GM18511 (cell line): ENCODE data around the gene CHST11.

Source experiments
- ATAC-seq: cut with Tn5 transposase; IDR thresholded peaks from one replicate; pipeline ENCODE4 v1.9.1; 2021; ENCODE audit warnings: mild to moderate bottlenecking, moderate library complexity; ENCODE audit not compliant: unreplicated experiment

CHST11 gene

DNA sequence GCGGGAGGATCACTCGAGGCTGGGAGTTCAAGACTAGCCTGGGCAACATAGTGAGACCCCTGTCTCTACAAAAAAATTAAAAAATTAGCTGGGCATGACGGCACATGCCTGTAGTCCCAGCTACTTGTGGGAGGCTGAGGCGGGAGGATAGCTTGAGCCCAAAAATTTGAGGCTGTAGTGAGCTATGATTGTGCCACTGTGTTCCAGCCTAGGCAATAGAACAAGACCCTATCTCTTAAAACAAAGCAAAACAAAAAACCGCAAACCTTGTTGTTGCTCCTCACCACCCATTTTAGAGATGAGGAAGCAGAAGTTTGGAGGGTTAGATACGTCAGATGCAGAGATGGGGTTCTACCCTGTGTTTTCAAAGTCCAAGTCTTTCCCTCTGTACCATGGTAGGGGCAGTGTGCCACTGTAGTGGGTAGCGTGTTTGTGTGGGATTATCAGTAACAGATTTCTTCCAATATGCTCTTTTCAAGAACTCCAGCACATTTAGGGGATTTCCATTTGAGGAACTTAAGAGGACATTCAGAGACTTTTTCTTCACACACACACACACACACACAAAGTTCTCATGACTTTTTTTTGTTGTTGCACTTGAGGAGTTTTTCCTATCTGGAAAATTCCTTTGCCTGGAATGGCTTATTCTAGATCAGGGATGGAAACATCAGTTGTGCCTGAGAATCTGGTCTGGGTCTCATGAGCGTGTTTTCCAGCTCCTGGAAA lies 186.5 kb downstream of the CHST11 start:
- no peak for ATAC-seq

DNA sequence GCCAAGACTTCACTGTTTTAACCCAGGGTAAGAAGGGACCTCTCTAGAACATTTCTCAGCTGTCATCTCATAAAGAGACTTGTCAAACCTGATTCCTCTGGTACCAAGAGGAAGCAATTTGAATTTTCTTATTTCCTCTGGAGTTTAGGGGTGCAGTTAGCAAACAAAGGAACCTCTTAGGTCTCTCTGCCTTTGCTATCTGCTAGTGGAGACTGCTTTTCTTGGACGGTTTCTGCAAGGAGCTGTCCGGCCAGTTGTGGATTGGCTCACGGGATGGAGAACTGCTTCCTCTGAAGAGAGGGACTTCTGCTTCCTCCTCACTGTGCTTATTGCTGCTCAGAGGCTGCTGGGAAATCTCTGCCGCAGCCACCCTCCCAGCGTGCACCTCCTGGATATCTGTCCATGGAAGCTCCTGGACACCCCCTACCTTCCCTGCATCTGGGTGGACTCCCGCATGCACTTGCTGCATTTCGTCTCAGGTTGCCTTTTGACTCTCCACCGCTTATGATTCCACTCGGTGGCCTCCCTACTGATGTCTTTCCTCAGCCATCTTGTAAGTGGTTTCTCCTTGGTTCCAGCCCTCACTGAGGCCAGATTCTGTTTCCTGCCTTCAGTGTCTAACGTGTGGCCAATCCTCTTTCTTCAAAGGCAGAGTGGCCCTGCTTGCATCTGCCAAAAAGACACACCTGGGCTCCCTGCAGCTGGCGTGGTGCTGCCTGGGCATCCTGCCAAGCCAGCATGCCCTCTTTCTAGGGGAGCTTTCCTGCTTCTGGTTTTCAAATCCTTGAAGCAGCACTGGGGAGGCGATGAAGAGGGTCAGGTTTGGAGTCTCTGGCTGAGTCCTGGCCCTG lies 187.3 kb downstream of the CHST11 start:
- ATAC-seq = peak; percentile 26

DNA sequence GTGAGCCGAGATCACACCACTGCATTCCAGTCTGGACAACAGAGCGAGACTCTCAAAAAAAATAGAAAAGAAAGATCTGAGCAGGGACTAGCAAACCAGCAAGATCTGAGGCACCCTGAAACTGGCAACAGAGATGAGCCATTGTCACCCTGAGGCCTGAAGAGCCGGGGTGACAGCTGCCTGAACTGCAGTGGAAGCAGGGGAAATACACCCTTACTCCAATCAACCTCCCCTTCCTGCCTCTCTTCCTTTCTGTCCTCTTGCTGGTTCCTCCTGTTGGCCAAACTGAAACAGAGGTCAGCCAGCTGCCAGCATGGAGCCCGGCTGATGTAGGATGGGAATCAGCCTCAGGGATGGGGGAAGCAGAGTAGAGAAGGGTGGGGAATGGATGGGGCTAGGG lies 192.0 kb downstream of the CHST11 start:
- no peak for ATAC-seq

DNA sequence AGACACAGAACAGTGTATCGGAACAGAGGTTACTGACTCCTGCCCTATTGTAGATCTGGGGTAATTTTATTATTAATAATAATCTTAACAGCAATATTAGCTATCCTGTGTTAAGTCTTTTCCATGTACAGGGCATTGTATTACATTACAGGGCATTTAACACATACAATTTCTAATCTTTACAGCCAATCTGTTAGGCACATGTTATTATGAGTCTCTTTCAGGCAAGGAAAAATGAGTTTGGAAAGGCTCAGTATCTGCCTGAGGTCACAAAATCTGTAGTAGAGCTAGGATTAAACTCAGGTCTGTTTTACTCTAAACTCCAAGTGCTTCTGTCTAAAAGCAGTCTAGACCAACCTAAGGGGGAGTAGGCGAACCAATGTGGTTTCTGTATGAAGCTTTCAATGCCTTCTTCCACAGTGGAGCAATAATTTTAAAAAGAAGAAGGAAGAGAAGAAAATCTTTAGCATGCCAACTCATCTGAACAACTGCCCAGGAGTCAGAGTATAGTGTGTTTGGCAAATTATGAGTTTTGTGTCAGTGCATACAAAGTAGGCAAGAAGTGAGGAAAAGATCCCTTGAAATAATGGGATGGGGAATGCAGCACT lies 192.6 kb downstream of the CHST11 start:
- no peak for ATAC-seq

DNA sequence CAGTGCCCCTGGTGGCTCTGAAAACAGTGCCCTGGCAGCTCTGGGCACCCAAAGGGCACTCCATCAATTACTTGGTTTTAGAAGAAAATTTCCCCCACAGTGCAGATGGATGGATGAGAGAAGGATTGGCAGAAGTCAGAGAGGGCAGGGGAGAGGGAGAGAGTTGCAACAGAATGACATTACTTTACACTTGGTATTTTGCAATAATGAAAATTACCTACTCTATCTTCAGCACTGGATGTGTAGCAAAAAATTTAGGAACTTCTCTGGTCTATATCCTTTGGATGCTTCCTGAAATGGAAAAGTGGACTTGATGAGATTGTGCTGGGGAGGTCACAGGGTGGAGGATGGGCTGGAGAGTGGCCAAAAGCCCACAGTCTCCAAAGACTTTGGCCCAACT lies 193.2 kb downstream of the CHST11 start:
- ATAC-seq = no peak

DNA sequence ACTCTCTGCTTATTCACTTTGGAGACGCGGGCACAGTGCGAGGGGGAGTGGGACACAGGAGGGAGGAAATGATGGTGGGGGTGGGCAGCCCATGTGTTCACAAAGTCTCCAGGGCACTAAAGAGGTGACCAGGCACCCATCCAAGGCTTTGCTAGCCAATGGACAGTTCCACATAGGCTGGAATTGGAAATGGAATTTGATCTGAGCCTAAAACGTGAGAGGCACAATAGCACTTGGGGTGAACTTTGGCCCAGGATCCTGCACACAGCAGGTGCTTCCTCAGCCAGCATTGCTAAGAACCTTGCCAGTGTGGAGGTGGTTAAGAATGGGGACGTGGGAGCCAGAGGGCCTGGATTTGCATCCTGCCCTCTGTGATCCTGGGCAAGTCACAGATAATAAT lies 193.8 kb downstream of the CHST11 start:
- no peak for ATAC-seq

DNA sequence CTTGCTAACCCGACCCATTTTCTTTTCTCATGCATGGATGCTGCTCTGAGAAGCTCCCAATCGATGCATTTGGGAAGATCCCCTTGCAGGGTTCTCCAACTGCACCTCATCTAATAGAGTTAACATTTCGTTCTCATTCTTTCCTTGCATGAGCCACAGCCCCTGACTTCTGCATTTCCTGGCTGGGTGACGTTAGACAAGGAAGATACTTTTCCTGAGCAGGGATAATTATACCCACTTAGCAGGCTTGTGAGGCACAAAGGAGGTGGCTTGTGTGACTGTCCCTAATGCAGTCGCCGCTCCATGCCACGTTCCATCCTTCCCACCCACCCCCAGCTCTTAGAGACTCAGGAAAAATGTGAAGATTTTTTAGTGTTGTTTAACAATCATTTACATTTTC lies 195.1 kb downstream of the CHST11 start:
- ATAC-seq = no peak

DNA sequence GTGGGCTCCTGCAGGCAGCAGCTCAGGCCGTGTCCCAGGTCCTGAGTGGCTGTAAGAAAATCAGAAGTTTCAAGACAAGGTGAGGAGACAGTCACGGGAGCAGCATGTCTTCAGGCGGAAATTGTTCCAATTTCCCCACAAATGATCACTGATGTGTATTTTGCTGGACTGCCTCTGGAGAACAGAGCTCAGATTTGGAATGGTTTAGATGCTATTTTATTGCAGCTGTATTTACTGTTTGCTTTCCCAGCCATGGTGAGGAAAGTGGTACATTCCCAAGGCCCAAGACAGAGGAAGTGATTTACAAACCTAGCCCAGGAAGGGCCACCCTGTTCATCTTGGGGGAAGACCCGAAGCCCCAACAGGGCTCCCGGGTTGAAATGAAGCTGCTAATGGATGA lies 195.6 kb downstream of the CHST11 start:
- no peak for ATAC-seq

DNA sequence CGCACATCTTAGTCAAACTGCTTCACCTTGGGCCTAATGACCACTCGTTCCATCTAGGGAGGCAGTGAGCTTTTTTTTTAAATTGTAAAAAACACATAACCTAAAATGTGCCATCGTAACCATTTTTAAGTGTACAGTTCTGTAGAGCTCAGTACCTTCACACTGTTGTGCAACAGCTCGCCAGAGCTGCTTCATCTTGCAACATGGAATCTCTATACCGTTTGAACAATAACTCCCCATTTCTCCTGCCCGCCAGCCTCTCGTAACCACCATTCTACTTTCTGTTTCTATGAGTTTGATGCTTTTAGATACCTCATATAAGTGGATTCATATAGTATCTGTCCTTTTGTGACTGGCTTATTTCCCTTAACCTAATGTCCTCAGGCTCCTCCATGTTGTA lies 196.2 kb downstream of the CHST11 start:
- no peak for ATAC-seq

DNA sequence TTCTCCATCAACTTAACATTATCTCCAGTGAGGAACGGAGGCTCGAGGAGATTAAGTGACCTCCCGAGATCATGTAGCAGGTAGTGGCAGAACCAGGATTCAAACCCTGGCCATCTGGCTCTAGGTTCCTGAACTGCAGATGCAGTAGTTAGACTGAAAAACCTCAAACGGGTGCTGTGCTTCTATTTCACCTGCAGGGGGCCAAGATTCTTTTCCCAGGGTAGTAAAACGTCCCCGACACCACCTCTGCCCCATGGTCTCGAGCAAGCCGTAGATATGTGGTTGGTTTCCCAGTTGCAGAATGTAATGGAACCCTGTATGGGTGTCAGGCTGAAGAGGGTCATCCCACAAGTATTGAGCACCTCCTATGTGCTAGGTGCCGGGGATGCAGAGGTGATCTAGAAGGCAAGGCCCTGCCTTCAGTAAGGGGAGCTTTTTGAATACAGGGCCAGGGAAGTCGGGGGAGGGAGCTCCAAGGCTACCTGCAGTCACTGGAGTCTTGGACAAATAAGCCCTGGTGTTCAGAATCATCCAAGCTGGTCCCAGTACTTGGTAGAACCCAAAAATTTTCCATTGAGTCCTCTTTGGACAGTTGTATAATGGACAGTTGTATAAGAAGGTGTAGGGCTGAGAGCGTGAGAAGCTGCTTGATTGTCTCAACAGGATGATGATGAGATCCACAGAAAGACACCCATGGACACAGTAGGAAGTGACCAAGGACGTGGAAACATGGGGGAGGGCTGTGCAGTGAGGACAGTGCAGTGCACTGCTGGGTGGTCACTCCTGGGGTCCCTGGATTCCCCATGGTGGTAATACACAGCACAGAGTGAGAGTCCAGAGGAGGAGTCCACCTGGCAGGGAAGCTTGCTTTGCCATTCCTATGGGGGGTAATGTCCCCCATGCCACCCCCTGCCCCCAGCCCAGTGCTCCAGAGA lies 197.2 kb downstream of the CHST11 start:
- ATAC-seq = no peak

DNA sequence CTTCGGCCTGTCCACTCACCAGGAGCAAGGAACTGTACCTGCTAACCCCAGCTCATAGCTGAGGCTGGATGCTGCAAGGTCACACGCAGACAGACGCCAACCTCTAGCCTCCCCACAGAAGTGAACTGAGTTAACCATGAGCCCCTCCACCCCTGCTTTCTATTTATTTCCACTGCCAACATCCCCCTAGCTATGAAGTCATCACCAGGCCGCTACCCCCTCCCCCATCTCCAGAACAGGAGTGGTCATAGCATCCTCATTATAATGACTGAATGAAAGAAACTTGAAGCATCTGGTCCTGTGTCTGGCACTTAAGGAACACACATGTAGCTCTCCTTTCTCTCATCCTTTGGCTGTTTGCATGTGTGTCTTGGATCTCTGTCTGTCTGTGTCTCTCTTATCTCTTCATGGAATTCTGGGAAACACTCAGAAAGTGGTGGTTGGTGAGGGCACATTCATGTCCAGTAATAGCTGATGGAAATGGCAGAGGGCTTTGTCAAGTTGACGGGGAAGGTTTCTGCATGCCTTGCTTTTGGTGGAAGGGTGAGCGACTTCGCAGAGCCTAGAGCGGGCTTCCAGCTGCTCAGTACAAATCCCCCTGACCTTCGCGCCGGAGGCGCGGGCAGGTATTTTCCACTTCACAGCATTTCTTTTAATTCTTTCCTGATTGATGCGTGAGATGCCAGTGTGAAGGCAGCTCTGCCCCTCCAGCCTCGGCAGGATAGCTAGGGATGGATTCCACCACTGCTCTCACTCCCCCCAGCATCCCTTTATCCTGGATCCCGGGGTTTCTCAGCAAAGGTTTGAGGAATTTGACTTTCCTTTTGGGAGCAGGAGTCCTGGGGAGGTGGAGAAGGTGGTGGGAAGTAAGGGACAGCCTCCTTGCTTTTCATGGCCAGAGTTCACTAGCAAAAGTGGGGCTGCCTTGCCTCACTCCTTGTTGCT lies 198.2 kb downstream of the CHST11 start:
- no peak for ATAC-seq

DNA sequence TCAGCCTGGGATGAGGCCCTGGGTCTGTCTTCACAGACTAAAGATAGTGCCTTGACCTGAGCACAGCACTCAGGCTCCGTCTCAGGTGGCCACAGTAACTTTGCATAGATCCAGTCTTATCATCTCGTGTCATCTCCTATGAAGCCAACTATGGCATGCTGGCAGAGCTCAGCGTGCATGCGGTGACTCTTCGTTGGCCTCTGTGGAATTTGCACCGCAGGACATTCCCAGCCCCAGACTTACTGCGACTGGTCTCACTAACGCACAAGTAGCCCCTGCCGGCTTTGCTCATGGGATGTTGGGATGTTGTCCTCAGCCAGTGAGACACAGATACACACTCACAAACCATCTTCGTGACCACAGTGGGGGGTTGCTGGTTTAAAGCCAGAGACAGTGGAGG lies 199.6 kb downstream of the CHST11 start:
- no peak for ATAC-seq

DNA sequence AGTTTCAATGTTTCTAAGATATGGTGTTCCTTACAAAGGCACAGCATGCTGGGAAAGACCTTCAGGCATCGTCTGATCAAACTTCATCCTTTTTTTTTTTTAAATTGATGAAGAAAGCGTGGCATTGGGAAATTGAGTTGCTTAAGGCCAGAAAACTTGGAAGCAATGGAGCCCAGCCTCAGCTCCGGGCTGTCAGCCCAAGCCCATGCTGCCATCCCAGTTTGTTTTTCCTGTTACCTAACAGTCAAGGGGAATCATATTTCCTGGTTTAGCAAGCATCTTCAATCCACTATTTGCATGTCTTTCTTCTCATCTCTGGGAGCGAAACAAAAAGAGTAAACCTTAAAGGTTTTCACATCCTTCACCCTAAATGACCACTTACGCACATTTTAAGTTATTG lies 200.2 kb downstream of the CHST11 start:
- no peak for ATAC-seq

DNA sequence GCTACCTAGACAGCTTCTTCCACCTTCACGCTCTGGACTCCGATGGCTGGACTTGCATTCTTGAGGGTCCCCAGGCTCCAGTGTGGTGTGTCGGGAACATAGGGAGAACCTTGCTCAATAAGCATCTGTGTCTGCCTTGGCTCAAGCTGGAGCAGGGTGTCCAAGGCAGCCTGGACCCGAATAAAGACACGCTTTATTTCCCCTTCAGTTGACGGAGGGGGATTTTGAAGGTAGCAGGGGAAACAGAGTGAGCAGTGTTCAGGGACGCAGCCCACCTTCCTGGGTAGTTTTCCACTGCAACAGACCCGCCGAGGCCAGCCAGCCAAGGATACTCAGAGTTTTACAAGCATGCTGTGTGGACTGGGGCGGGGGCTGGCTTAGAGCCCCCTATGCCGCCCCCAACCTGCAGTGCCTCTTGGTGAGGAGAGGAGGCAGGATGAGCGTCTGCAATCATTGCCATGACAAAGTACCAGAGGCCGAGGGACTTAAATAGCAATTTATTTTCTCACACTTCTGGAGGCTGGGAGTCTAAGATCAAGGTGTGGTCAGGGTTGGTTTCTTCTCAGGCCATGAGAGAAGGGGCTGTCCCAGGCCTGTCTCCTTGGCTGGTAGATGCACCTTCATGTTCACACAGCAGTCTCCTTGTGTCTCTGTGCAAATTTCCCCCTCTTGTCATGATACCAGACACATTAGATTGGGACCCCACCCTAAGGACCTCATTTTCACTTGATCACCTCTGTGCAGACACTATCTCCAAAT lies 201.2 kb downstream of the CHST11 start:
- no peak for ATAC-seq

DNA sequence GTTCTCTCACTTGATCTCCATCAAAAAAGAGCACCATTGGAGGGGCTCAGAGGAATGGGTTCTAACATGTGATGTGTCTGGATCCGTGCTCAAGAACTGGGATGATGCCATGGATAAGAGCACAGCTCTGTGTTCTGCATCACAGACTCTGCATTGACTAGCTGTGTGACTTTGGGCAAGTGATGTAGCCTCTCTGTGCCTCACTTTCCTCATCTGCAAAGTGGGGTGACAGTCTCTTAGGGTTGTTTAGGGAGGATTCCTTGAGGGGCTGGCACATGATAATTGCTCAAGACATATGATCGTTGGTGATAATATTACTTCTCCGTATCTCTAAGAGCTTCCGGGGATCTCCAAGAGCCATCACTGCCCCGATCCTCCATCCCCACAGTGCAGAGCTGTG lies 202.3 kb downstream of the CHST11 start:
- ATAC-seq = no peak

DNA sequence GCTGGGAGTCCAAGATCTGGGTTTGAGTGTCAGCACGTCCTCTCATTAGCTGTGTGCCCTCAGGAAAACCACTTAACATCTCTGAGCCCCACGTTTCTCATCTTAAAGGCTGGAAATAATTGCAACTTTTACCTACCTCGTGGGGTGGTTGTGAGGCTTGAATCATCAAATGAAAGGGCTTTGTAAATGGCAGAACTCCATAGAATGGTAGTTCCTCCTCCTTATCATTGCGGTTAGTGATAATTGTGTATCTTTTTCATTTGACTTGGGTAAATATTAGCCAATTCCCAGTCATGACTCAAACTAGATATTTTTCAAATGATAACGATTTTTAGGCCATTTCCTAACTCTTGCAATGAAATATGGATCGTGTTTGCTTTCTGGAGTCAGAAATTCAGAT lies 205.5 kb downstream of the CHST11 start:
- no peak for ATAC-seq

DNA sequence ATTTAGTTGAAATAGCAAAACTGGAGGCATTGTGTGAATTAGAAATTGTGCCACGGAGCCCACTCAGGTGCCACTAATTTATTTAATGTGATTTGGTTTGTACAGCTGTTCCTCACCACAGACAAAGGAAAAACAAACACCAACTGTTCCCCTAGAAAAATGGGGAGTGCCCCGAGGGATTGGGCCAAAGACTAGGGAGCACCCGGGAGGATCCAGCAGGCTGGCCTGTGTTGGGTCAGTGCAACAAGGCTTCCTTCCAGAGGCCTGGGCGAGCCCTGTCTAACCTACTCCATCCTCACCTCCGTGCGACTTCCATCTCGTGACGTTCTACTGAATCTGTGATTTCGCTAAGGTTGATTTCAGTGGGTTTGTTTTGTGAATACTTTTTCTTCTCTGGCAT lies 206.2 kb downstream of the CHST11 start:
- no peak for ATAC-seq

DNA sequence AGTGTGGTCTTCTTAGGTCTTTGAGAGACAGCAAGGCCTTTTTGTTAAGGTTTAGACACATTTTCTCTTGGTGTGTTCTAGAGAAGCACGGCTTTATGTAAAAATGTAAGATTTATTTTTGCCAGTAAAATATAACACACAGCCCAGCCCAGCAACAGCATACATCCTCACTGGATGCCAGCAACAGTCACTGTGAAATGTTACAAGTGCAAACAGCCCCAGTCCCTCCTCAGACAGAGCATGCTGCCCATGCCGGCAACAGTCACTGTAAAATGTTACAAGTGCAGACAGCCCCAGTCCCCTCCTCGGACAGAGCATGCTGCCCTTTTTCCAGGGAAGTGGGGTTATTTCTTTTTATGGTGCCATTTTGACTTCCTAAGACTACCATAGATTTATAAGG lies 207.6 kb downstream of the CHST11 start:
- no peak for ATAC-seq

DNA sequence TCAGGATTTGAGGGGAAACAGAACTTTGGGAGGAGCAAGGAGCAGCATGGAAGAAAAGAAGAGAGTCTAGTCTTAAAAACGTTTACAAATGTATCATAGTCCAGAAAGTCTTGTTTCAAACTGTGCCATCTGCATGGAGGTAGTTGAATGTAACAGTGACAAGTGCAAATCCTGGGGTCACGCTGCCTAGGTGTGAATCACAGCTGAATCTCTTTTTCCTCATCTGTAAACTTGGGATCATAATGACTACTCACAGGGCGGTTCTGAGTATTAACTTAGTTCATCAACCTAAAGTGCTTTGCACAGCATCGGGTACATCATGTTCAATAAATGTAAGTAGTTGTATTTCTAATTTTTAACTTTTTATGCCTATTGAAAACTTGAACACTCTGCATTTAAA lies 208.5 kb downstream of the CHST11 start:
- no peak for ATAC-seq
